GM12878 (cell line): ENCODE results near the gene IRF9. TPM values are rescaled to one million over a fixed set of nuclear protein-coding genes. Genes with fewer than 3 reads are reported as not detected.
A peak's percentile ranks its signal among the peaks of the same experiment; 100 is the strongest.

Experiments
- BHLHE40 ChIP-seq, 2 experiments: fragments of 450-650 bp in 1 of 2; IDR thresholded peaks; 2 replicates each; pipeline ENCODE4 v1.6.1; 2011 to 2017; ENCODE audit warnings: low read depth in 2 of 2, borderline replicate concordance in 1 of 2, improper control_type of control experiment in 1 of 2, low read length in 1 of 2, mild to moderate bottlenecking in 1 of 2
- CBX5 ChIP-seq: sonication (generic); IDR thresholded peaks from 2 replicates; pipeline ENCODE4 v1.6.1; 2016; ENCODE audit warnings: low read depth, moderate library complexity, mild to moderate bottlenecking, inconsistent platforms
- CHD1 ChIP-seq: IDR thresholded peaks from 2 replicates; pipeline ENCODE4 v1.6.1; 2012; ENCODE audit warnings: low read depth, low read length, improper control_type of control experiment
- ELK1 ChIP-seq: IDR thresholded peaks from 2 replicates; pipeline ENCODE4 v1.6.1; 2012; ENCODE audit warnings: low read depth, low read length, improper control_type of control experiment
- IKZF1 ChIP-seq: fragments of 450-650 bp; conservative IDR thresholded peaks from 2 replicates; pipeline ENCODE4 v1.6.1; 2017; ENCODE audit warnings: antibody characterized with exemption, mild to moderate bottlenecking
- MYB ChIP-seq: fragments of 150-350 bp; IDR thresholded peaks from 2 replicates; pipeline ENCODE4 v1.6.1; 2014; ENCODE audit warnings: mild to moderate bottlenecking, low read depth, low read length, borderline replicate concordance
- NBN ChIP-seq: fragments of 450-650 bp; IDR thresholded peaks from 2 replicates; pipeline ENCODE4 v1.6.1; 2016
- NR2F1 ChIP-seq: fragments of 450-650 bp; conservative IDR thresholded peaks from 2 replicates; pipeline ENCODE4 v1.6.1; 2017; ENCODE audit warnings: mild to moderate bottlenecking
- POLR2AphosphoS2 ChIP-seq: IDR thresholded peaks from 2 replicates; pipeline ENCODE4 v1.6.1; 2011; ENCODE audit warnings: low read depth, mild to moderate bottlenecking, low read length, improper control_type of control experiment, moderate library complexity
- RFX5 ChIP-seq: IDR thresholded peaks from 2 replicates; pipeline ENCODE4 v1.6.1; 2011; ENCODE audit warnings: low read depth, low read length, improper control_type of control experiment
- RUNX3 ChIP-seq: IDR thresholded peaks from 2 replicates; pipeline ENCODE4 v1.6.1; 2012; ENCODE audit warnings: low read length, inconsistent platforms
- TBL1XR1 ChIP-seq: IDR thresholded peaks from 2 replicates; pipeline ENCODE4 v1.6.1; 2012; ENCODE audit warnings: low read depth, low read length, improper control_type of control experiment
- ZNF217 ChIP-seq: fragments of 450-650 bp; IDR thresholded peaks from 2 replicates; pipeline ENCODE4 v1.6.1; 2017; ENCODE audit warnings: antibody characterized with exemption, mild to moderate bottlenecking
- ZNF592 ChIP-seq: fragments of 450-650 bp; IDR thresholded peaks from 2 replicates; pipeline ENCODE4 v1.6.1; 2017; ENCODE audit warnings: mild to moderate bottlenecking, moderate library complexity
- polyA plus RNA-seq, 11 experiments: library from polyadenylated mRNA; depleted of rRNA in 4 of 11; unstranded in 6 of 11; stranded (reverse) in 5 of 11; fragments of >200 nt; fragmentation: Nextera tagmentation in 4 of 11; fragmentation: Illumina TruSeq in 1 of 11; extraction: Ambion mirVana in 4 of 11; extraction: Trizol in 1 of 11; gene quantifications; 1 replicate in 1 of 11; 2 replicates in 10 of 11; pipeline versions ENCODE4 v1.2.1 to v1.2.3, GENCODE V29; 2011 to 2016; ENCODE audit warnings: inconsistent platforms in 2 of 11, missing spikeins in 2 of 11, low read depth in 1 of 11
- total RNA-seq, 4 experiments: library from RNA; depleted of rRNA in 3 of 4; stranded (reverse); fragments of >200 nt in 3 of 4; fragmentation: Illumina TruSeq in 1 of 4; extraction: Trizol in 1 of 4; gene quantifications; 2 replicates each; pipeline versions ENCODE4 v1.2.1 to v1.2.3, GENCODE V29; 2013 to 2021
- TF ChIP-seq, protein P1 (sequence below): fragments of 450-650 bp; IDR thresholded peaks from 2 replicates; pipeline ENCODE4 v1.6.1; 2018; ENCODE audit warnings: borderline replicate concordance, mild to moderate bottlenecking; ENCODE audit not compliant: partially characterized antibody
- TF ChIP-seq, protein P2 (sequence below): fragments of 450-650 bp; IDR thresholded peaks from 2 replicates; pipeline ENCODE4 v1.6.1; 2017; ENCODE audit warnings: mild to moderate bottlenecking
- TF ChIP-seq, protein P3 (sequence below): fragments of 450-650 bp; IDR thresholded peaks from 2 replicates; pipeline ENCODE4 v1.6.1; 2017; ENCODE audit warnings: borderline replicate concordance

IRF9 gene
- total and polyA plus RNA-seq, 10 of the 15 experiments (the other 5 are each of a cell fraction or from before 2014, with no cell fraction given), result 47.6 to 234 (median 148) TPM

- TF ChIP-seq ELK1 (peak; percentile 61; the same call in 1 of the 2 replicates), CBX5 (peak; percentile 40; the same call in 1 of the 2 replicates), RFX5 (0 out of 2 replicates have a peak, but pooled peaks have one; percentile 15), ZNF592 (peak; percentile 73; the same call in 1 of the 2 replicates), CHD1 (0 out of 2 replicates have a peak, but pooled peaks have one; percentile 50), POLR2AphosphoS2 (peak; percentile 47; the same call in 1 of the 2 replicates), NBN (peak; percentile 87; the same call in 1 of the 2 replicates), IKZF1 (peak; percentile 93), TBL1XR1 (peak; percentile 17; the same call in 1 of the 2 replicates), NR2F1 (peak; percentile 72), RUNX3 (peak; percentile 94), MYB (peak; percentile 94), BHLHE40 (IDR thresholded peaks at IDR 0.05; ENCODE audit: borderline replicate concordance in 1 of 2, low read depth in 2 of 2, low read length in 1 of 2) (peak in 1 of 2 experiments; percentile 43; a peak in 1 of 4 replicates), ZNF217 (no peak)
- TF ChIP-seq, protein P1, sequence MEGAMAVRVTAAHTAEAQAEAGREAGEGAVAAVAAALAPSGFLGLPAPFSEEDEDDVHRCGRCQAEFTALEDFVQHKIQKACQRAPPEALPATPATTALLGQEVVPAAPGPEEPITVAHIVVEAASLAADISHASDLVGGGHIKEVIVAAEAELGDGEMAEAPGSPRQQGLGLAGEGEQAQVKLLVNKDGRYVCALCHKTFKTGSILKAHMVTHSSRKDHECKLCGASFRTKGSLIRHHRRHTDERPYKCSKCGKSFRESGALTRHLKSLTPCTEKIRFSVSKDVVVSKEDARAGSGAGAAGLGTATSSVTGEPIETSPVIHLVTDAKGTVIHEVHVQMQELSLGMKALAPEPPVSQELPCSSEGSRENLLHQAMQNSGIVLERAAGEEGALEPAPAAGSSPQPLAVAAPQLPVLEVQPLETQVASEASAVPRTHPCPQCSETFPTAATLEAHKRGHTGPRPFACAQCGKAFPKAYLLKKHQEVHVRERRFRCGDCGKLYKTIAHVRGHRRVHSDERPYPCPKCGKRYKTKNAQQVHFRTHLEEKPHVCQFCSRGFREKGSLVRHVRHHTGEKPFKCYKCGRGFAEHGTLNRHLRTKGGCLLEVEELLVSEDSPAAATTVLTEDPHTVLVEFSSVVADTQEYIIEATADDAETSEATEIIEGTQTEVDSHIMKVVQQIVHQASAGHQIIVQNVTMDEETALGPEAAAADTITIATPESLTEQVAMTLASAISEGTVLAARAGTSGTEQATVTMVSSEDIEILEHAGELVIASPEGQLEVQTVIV, result peak; percentile 86
- TF ChIP-seq, protein P2, sequence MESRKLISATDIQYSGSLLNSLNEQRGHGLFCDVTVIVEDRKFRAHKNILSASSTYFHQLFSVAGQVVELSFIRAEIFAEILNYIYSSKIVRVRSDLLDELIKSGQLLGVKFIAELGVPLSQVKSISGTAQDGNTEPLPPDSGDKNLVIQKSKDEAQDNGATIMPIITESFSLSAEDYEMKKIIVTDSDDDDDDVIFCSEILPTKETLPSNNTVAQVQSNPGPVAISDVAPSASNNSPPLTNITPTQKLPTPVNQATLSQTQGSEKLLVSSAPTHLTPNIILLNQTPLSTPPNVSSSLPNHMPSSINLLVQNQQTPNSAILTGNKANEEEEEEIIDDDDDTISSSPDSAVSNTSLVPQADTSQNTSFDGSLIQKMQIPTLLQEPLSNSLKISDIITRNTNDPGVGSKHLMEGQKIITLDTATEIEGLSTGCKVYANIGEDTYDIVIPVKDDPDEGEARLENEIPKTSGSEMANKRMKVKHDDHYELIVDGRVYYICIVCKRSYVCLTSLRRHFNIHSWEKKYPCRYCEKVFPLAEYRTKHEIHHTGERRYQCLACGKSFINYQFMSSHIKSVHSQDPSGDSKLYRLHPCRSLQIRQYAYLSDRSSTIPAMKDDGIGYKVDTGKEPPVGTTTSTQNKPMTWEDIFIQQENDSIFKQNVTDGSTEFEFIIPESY, result peak; percentile 85; the same call in 1 of the 2 replicates
- TF ChIP-seq, protein P3, sequence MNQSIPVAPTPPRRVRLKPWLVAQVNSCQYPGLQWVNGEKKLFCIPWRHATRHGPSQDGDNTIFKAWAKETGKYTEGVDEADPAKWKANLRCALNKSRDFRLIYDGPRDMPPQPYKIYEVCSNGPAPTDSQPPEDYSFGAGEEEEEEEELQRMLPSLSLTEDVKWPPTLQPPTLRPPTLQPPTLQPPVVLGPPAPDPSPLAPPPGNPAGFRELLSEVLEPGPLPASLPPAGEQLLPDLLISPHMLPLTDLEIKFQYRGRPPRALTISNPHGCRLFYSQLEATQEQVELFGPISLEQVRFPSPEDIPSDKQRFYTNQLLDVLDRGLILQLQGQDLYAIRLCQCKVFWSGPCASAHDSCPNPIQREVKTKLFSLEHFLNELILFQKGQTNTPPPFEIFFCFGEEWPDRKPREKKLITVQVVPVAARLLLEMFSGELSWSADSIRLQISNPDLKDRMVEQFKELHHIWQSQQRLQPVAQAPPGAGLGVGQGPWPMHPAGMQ, result peak; percentile 95
Observed at GRCh38 chr14:24195186-24196070, 34.4 kb downstream of the IRF9 start, which contains the start of gene TM9SF1 (continued).
